Sigmoid colon (tissue), 3 donors: ENCODE data around the gene RASGRF2.
"Not testable (repeated sequence)": the region's sequence is repeated elsewhere in the genome, so short reads cannot be mapped to it uniquely, and the experiment has no call there.

Source experiments
- CTCF ChIP-seq, 4 experiments: fragments of 450-650 bp in 3 of 4; fragments of 200-600 bp in 1 of 4; IDR thresholded peaks; one replicate each; pipeline ENCODE4 v1.5.1; 2016 to 2019; ENCODE audit warnings: antibody characterized with exemption in 4 of 4, mild to moderate bottlenecking in 3 of 4, moderate library complexity in 2 of 4
- POLR2A ChIP-seq, 2 donors: fragments of 450-650 bp; IDR thresholded peaks; one replicate each; pipeline ENCODE4 v1.6.1; 2016; ENCODE audit warnings: antibody characterized with exemption in 2 of 2, mild to moderate bottlenecking in 2 of 2, moderate library complexity in 2 of 2

- TF ChIP-seq CTCF, POLR2A (IDR thresholded peaks at IDR 0.05): not testable (repeated sequence)
Measured at GRCh38 chr5:81030236-81031034, 70.3 kb downstream of the RASGRF2 start.
